ENCODE results near the gene MT1F. TPM values are rescaled to one million over a fixed set of nuclear protein-coding genes. Genes with fewer than 3 reads are reported as not detected.

The MT1F gene
- total and polyA plus RNA-seq, 2 of the 4 experiments (the other 2 are of a cell fraction) = 0.56 TPM; not detected in 1

DNA sequence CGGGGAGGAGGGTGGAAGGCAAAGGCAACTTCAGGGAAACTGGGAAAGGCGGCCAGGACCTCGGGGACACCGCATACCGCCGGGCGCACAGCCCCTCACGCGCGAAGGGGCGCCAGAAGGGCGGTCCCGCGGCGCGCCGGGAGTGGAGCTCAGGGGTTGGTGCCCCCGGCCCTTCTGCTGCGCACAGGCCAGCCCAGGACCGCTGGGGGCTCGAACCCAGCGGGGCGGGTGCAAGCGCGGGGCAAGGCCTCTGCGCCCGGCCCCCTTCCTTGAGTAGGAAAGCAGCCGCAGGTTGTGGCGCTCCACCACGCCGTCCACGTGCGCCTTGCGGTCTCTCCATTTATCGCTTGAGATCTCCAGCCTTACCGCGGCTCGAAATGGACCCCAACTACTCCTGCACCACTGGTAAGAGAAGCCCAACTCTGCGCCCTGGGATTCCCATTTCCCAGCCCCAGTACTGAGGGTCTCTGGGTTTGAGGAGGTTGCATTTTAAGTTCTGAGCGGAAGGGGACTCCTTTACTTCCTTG, 22.3 kb upstream of the MT1F start:
- Histone ChIP-seq H3K4me2 (ENCODE audit: low read depth, low read length) (no peak overlapping the region; the same call in 1 of the 2 replicates), H2BK5ac (ENCODE audit: low read depth, low read length, poor library complexity, severe bottlenecking) (no peak overlapping the region), H3K4me3 (ENCODE audit: insufficient read depth, low read depth, low read length) (no peak overlapping the region; the same call in 1 of the 2 replicates), H3K14ac (replicated peaks; ENCODE audit: low read depth, low read length) (no peak overlapping the region), H3K36me3 (ENCODE audit: control insufficient read depth, insufficient read depth, low read length) (no peaks in the 10 kb centered on the region), H2AFZ (replicated peaks; ENCODE audit: low read length, poor library complexity) (no peak overlapping the region), H3K4ac (ENCODE audit: low read depth, low read length) (no peak overlapping the region), H3K18ac (ENCODE audit: low read depth, low read length) (no peak overlapping the region), H3K9me3 (ENCODE audit: control insufficient read depth, insufficient read depth, low read length) (peaks cover 2% of the 10 kb centered on the region; the same call in 1 of the 2 replicates), H4K91ac (ENCODE audit: insufficient read depth, low read depth, low read length) (no peak overlapping the region), H3K79me1 (ENCODE audit: low read depth in 1 of 2, low read length in 2 of 2) (no peaks in the 10 kb centered on the region), H3K27me3 (ENCODE audit: control insufficient read depth, insufficient read depth, low read length) (peaks cover 88% of the 10 kb centered on the region), H3K56ac (ENCODE audit: extremely low read depth, insufficient read depth, low read length) (no peak overlapping the region), H2AK5ac (ENCODE audit: low read depth, low read length) (no peak overlapping the region), H3K9ac (ENCODE audit: low read depth, low read length) (no peak overlapping the region), H3K9me1 (ENCODE audit: insufficient read depth, low read length) (no peaks in the 10 kb centered on the region), H2BK15ac (ENCODE audit: low read depth, low read length) (no peak overlapping the region), H2BK20ac (ENCODE audit: low read depth, low read length) (no peak overlapping the region), H2AK9ac (replicated peaks; ENCODE audit: low read depth, low read length, poor library complexity) (no peak overlapping the region), H4K20me1 (ENCODE audit: insufficient read depth, low read length) (no peaks in the 10 kb centered on the region), H4K8ac (ENCODE audit: low read depth in 2 of 2, low read length in 2 of 2) (no peak overlapping the region), H3K4me1 (ENCODE audit: control insufficient read depth, insufficient read depth, low read length) (no peaks in the 10 kb centered on the region; the same call in 1 of the 2 replicates), H4K5ac (ENCODE audit: low read depth, low read length) (no peak overlapping the region), H3K27ac (ENCODE audit: insufficient read depth, low read length) (no peak overlapping the region), H3K23ac (ENCODE audit: low read depth, low read length) (no peak overlapping the region), H2BK120ac (ENCODE audit: low read depth, low read length) (no peak overlapping the region)
- TF ChIP-seq RAD21 (IDR thresholded peaks at IDR 0.05; ENCODE audit: low read length) (no peak), RFX5 (IDR thresholded peaks at IDR 0.05; ENCODE audit: low read depth, low read length) (no peak)
- TF ChIP-seq, protein P1, sequence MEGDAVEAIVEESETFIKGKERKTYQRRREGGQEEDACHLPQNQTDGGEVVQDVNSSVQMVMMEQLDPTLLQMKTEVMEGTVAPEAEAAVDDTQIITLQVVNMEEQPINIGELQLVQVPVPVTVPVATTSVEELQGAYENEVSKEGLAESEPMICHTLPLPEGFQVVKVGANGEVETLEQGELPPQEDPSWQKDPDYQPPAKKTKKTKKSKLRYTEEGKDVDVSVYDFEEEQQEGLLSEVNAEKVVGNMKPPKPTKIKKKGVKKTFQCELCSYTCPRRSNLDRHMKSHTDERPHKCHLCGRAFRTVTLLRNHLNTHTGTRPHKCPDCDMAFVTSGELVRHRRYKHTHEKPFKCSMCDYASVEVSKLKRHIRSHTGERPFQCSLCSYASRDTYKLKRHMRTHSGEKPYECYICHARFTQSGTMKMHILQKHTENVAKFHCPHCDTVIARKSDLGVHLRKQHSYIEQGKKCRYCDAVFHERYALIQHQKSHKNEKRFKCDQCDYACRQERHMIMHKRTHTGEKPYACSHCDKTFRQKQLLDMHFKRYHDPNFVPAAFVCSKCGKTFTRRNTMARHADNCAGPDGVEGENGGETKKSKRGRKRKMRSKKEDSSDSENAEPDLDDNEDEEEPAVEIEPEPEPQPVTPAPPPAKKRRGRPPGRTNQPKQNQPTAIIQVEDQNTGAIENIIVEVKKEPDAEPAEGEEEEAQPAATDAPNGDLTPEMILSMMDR (conservative IDR thresholded peaks at IDR 0.05; ENCODE audit: low read depth, low read length) = no peak
- in situ Hi-C loops (cut with MboI; ENCODE audit: low sequenced_read_pairs) = no loop called here
- no peak for ATAC-seq (ENCODE audit: low read depth)
- ChIA-PET CTCF (no interaction called here), POLR2A (ENCODE audit: unreplicated experiment) (no interaction called here)
- intact Hi-C loops (cut with micrococcal nuclease) = no loop called here
- no peak for DNase-seq
- dilution Hi-C loops (cut with HindIII; ENCODE audit: low sequenced_read_pairs, unreplicated experiment) = no loop called here
- 11% methylated on average over 20 of the region's 40 CpGs; no CpG with 5 or more reads in 1 of the 2 experiments for whole genome bisulfite sequencing, 2 experiments (ENCODE audit: extremely low coverage in 2 of 2, insufficient read length in 1 of 2)
- BruUV-seq (replicated peaks) = no TSS peak
